ENCODE results near the gene ANKRD39. TPM values are rescaled to one million over a fixed set of nuclear protein-coding genes. Genes with fewer than 3 reads are reported as not detected.

The ANKRD39 gene
- total RNA-seq, 4 donors from 2014 or later, result 9.7 to 55.3 (median 12.7) TPM

GRCh38 chr2:96900237-96900636 lies 42.4 kb upstream of the ANKRD39 start:
- no peaks in the 10 kb centered on the region for H3K27me3 ChIP-seq
- no peak overlapping the region for H3K27ac ChIP-seq
- 87 to 100% methylated on average over 1 to 10 of the region's 10 CpGs for WGBS, 2 donors (ENCODE audit: low coverage in 1 of 2)
- TF ChIP-seq POLR2AphosphoS5 (IDR thresholded peaks at IDR 0.05) (no peak), POLR2A (IDR thresholded peaks at IDR 0.05) (no peak), CTCF (IDR thresholded peaks at IDR 0.05) (no peak), EP300 (IDR thresholded peaks at IDR 0.05; ENCODE audit: low read depth) (no peak)
- no peak overlapping the region for H3K4me3 ChIP-seq
- no peaks in the 10 kb centered on the region for H3K36me3 ChIP-seq
- DNase-seq, result no peak
- H3K4me1 ChIP-seq, result peaks cover 12 to 32% (median 24%) of the 10 kb centered on the region in 4 donors
- H3K9me3 ChIP-seq, result no peaks in the 10 kb centered on the region
- intact Hi-C loops (cut with DNase I; ENCODE audit: low total_unique reads) (no loop called here), in situ Hi-C loops (cut with MboI; ENCODE audit: low pct_ligation_motif_present in 1 of 4, low pct_unique_long_range_greater_than_20kb in 1 of 4, low sequenced_read_pairs in 3 of 4) (no loop called here)

GRCh38 chr2:96899413-96899741 lies 41.6 kb upstream of the ANKRD39 start:
- no peak for DNase-seq
- 76 to 96% methylated on average over 3 to 4 of the region's 4 CpGs for WGBS, 2 donors (ENCODE audit: low coverage in 1 of 2)
- in situ Hi-C loops (cut with MboI; ENCODE audit: low pct_ligation_motif_present in 1 of 4, low pct_unique_long_range_greater_than_20kb in 1 of 4, low sequenced_read_pairs in 3 of 4), result no loop called here
- Histone ChIP-seq H3K27me3 (no peaks in the 10 kb centered on the region), H3K4me1 (peaks cover 15 to 29% (median 22%) of the 10 kb centered on the region in 4 donors), H3K9me3 (no peaks in the 10 kb centered on the region), H3K27ac (no peak overlapping the region), H3K4me3 (no peak overlapping the region), H3K36me3 (no peaks in the 10 kb centered on the region)
- intact Hi-C loops (cut with DNase I; ENCODE audit: low total_unique reads), result no loop called here
- TF ChIP-seq POLR2A (IDR thresholded peaks at IDR 0.05) (no peak), EP300 (IDR thresholded peaks at IDR 0.05; ENCODE audit: low read depth) (no peak), CTCF (IDR thresholded peaks at IDR 0.05) (no peak), POLR2AphosphoS5 (IDR thresholded peaks at IDR 0.05) (no peak)

GRCh38 chr2:96898641-96899412 lies 41.0 kb upstream of the ANKRD39 start:
- in situ Hi-C loops (cut with MboI; ENCODE audit: low pct_ligation_motif_present in 1 of 4, low pct_unique_long_range_greater_than_20kb in 1 of 4, low sequenced_read_pairs in 3 of 4) (no loop called here), intact Hi-C loops (cut with DNase I; ENCODE audit: low total_unique reads) (no loop called here)
- H3K9me3 ChIP-seq, result no peaks in the 10 kb centered on the region
- DNase-seq, result no peak
- peaks cover 15 to 24% (median 22%) of the 10 kb centered on the region in 4 donors for H3K4me1 ChIP-seq
- TF ChIP-seq POLR2A (IDR thresholded peaks at IDR 0.05) (no peak), POLR2AphosphoS5 (IDR thresholded peaks at IDR 0.05) (no peak), CTCF (IDR thresholded peaks at IDR 0.05) (no peak), EP300 (IDR thresholded peaks at IDR 0.05; ENCODE audit: low read depth) (no peak)
- H3K36me3 ChIP-seq, result no peaks in the 10 kb centered on the region
- no peaks in the 10 kb centered on the region for H3K27me3 ChIP-seq
- WGBS, 2 donors (ENCODE audit: low coverage in 1 of 2), result 75 to 79% methylated on average over 4 to 11 of the region's 11 CpGs
- H3K4me3 ChIP-seq, result no peak overlapping the region
- no peak overlapping the region for H3K27ac ChIP-seq

GRCh38 chr2:96898135-96898505 lies 40.3 kb upstream of the ANKRD39 start:
- no peak overlapping the region for H3K27ac ChIP-seq
- 85 to 100% methylated on average over 3 to 8 of the region's 8 CpGs for WGBS, 2 donors (ENCODE audit: low coverage in 1 of 2)
- no peak for DNase-seq
- intact Hi-C loops (cut with DNase I; ENCODE audit: low total_unique reads), result no loop called here
- no peaks in the 10 kb centered on the region for H3K27me3 ChIP-seq
- in situ Hi-C loops (cut with MboI; ENCODE audit: low pct_ligation_motif_present in 1 of 4, low pct_unique_long_range_greater_than_20kb in 1 of 4, low sequenced_read_pairs in 3 of 4), result no loop called here
- no peaks in the 10 kb centered on the region for H3K36me3 ChIP-seq
- H3K4me3 ChIP-seq, result no peak overlapping the region
- no peak for TF ChIP-seq POLR2AphosphoS5 (IDR thresholded peaks at IDR 0.05)
- TF ChIP-seq EP300 (IDR thresholded peaks at IDR 0.05; ENCODE audit: low read depth), result no peak
- TF ChIP-seq CTCF (IDR thresholded peaks at IDR 0.05), result no peak
- no peak for TF ChIP-seq POLR2A (IDR thresholded peaks at IDR 0.05)
- peaks cover 15 to 18% (median 16%) of the 10 kb centered on the region in 4 donors for H3K4me1 ChIP-seq
- no peaks in the 10 kb centered on the region for H3K9me3 ChIP-seq

All from transverse colon (tissue), 4 donors.